Endothelial cell (in vitro differentiated cells): ENCODE results near the gene ZEB2. TPM values are rescaled to one million over a fixed set of nuclear protein-coding genes. Genes with fewer than 3 reads are reported as not detected.

Experiments used
- DNase-seq: peaks from one replicate; pipeline ENCODE4 v3.0.0; 2021; ENCODE audit warnings: low spot score
- H3K27ac Mint-ChIP-seq: one replicate; pipeline ENCODE4 v1.8.0; 2021; ENCODE audit warnings: mixed read lengths, inconsistent platforms; ENCODE audit not compliant: unreplicated experiment
- H3K27me3 Mint-ChIP-seq: one replicate; pipeline ENCODE4 v1.8.0; 2021; ENCODE audit warnings: mild to moderate bottlenecking, moderate library complexity, mixed read lengths, inconsistent platforms; ENCODE audit not compliant: unreplicated experiment
- H3K36me3 Mint-ChIP-seq: one replicate; pipeline ENCODE4 v1.8.0; 2021; ENCODE audit warnings: mild to moderate bottlenecking, low read depth, mixed read lengths, inconsistent platforms; ENCODE audit not compliant: unreplicated experiment
- H3K4me1 Mint-ChIP-seq: one replicate; pipeline ENCODE4 v1.8.0; 2021; ENCODE audit warnings: mild to moderate bottlenecking, mixed read lengths, inconsistent platforms; ENCODE audit not compliant: unreplicated experiment
- H3K4me3 Mint-ChIP-seq: one replicate; pipeline ENCODE4 v1.8.0; 2021; ENCODE audit warnings: mild to moderate bottlenecking, mixed read lengths, inconsistent platforms; ENCODE audit not compliant: unreplicated experiment
- H3K9me3 Mint-ChIP-seq: one replicate; pipeline ENCODE4 v1.8.0; 2021; ENCODE audit warnings: mixed read lengths, inconsistent platforms; ENCODE audit not compliant: unreplicated experiment
- total RNA-seq: library from RNA; stranded (reverse); fragmentation: NEBNext Ultra II Directional; extraction: Animal tissue kit (Norgen Biotek cat#: 25700); gene quantifications from one replicate; pipeline ENCODE4 v1.2.1, GENCODE V29; 2021; ENCODE audit not compliant: unreplicated experiment
- TF ChIP-seq, protein P1 (sequence below): fragments of 200-600 bp; sonication (generic); IDR thresholded peaks from one replicate; pipeline ENCODE4 v1.5.0; 2021; ENCODE audit warnings: antibody characterized with exemption; ENCODE audit not compliant: unreplicated experiment

ZEB2 gene
- total RNA-seq, 1 donor from 2014 or later, result 109 TPM

DNA sequence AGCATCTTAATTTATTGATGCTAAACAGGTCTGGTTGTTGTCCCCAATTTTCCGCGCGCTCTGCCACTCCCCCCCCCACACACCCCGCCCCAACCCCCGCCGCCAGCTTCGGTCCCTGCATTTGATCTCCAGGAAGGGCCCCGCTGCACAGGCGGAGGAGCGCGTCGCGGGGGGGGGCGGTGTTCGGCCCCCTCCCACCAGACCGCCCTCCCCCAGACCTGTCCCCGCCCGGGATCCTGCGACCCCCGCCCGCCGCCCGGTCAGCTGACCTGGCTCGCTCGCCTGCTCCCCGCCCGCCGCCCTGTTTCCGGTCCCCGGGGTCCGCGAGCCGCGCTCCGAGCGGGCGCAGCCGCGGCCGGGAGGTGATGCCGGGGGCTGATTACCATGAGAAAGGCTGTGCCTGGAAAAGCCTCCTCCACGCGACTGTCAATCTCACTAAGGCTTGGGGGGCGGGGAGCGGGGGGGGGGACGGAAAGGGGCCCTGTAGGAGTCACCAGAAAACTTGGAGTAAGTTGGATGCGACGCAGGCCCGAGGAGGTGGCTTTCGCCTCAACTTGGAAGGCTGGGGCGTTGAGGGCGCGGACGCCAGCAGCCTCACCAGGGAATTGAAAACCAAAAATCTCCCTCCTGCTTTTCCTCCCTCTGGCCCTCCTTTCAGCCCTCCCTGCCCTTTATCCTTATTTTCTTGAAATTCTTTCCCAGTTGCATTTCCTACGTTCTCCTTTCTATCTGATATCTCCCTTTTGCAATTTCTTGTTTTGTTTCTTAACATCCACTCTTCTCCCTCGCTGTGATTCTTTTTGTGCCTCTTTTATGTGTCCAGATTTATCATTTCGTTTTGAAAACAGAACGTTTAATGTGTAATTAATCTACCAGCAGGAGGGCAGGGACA, 4.4 kb upstream of the ZEB2 start:
- DNase-seq, result peak; percentile 65
- Mint-ChIP-seq H3K36me3 (no peaks in the 10 kb centered on the region), H3K4me1 (peaks cover 25% of the 10 kb centered on the region), H3K27me3 (peaks cover 14% of the 10 kb centered on the region), H3K27ac (peak overlapping the region; percentile 67), H3K9me3 (no peaks in the 10 kb centered on the region), H3K4me3 (peak overlapping the region; percentile 89)
- TF ChIP-seq, protein P1, sequence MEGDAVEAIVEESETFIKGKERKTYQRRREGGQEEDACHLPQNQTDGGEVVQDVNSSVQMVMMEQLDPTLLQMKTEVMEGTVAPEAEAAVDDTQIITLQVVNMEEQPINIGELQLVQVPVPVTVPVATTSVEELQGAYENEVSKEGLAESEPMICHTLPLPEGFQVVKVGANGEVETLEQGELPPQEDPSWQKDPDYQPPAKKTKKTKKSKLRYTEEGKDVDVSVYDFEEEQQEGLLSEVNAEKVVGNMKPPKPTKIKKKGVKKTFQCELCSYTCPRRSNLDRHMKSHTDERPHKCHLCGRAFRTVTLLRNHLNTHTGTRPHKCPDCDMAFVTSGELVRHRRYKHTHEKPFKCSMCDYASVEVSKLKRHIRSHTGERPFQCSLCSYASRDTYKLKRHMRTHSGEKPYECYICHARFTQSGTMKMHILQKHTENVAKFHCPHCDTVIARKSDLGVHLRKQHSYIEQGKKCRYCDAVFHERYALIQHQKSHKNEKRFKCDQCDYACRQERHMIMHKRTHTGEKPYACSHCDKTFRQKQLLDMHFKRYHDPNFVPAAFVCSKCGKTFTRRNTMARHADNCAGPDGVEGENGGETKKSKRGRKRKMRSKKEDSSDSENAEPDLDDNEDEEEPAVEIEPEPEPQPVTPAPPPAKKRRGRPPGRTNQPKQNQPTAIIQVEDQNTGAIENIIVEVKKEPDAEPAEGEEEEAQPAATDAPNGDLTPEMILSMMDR, result no peak

DNA sequence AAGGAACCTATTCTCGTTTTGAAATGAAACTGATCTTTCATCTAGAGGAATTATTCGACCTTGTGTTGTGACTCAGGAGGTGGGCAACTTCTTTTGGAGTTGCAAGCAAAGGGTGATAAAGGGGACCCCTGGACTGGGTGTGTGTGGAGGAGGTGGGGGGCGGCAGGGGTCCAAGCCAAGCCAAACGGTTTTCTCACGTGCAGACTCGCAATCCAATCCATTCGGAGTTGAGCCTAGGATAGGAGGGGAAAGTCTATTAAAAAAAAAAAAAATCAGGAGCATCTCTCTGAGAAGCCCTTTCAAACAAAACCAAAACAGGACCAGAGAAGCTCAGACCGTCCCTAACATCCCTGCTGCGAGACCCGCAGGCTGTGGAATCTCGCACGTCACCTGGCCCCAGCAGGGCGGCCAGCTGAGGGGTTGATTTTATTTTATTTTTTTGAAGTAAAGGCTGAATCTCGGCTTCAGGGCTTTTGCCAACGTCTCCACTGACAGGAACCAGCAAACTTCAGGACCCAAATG, 3.7 kb upstream of the ZEB2 start:
- peak overlapping the region; percentile 86 for H3K4me3 Mint-ChIP-seq
- H3K4me1 Mint-ChIP-seq, result peaks cover 25% of the 10 kb centered on the region
- peaks cover 13% of the 10 kb centered on the region for H3K27me3 Mint-ChIP-seq
- DNase-seq, result no peak
- H3K36me3 Mint-ChIP-seq, result no peaks in the 10 kb centered on the region
- H3K9me3 Mint-ChIP-seq, result no peaks in the 10 kb centered on the region
- peak overlapping the region; percentile 66 for H3K27ac Mint-ChIP-seq
- TF ChIP-seq, protein P1, result no peak

DNA sequence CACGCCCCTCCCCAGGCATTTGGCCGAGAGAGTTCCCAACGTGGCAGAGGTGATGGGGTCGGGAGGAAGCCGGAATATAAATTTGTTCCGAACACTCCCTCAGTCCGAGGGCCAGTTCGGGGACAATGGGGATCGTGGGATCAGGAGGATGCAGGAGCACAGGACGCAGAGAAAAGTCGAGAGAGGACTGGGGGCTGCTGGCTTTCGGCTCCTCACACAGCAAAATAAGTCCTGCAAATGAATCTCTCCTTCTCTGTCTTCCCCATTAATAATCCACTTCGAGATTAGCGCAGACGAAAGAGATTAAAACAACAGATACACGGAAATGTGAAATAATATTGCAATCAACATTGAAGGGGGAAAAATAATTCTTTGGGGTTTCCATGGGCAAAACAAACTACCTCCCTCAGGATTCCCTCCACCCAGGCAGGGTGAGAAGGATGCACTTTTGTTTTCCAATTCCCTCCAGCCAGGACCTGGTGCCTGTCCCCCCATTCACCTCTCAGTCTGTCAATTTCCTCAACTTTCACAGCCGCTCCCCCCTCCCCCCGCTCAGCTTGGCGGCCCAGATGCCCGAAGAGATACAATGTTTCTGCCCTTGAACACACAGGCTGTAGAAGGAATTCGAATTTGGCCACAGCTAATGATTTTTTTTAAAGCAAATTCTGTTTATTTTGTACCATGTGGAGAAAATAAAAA, 3.1 kb upstream of the ZEB2 start:
- no peak for DNase-seq
- H3K4me1 Mint-ChIP-seq, result peaks cover 25% of the 10 kb centered on the region

DNA sequence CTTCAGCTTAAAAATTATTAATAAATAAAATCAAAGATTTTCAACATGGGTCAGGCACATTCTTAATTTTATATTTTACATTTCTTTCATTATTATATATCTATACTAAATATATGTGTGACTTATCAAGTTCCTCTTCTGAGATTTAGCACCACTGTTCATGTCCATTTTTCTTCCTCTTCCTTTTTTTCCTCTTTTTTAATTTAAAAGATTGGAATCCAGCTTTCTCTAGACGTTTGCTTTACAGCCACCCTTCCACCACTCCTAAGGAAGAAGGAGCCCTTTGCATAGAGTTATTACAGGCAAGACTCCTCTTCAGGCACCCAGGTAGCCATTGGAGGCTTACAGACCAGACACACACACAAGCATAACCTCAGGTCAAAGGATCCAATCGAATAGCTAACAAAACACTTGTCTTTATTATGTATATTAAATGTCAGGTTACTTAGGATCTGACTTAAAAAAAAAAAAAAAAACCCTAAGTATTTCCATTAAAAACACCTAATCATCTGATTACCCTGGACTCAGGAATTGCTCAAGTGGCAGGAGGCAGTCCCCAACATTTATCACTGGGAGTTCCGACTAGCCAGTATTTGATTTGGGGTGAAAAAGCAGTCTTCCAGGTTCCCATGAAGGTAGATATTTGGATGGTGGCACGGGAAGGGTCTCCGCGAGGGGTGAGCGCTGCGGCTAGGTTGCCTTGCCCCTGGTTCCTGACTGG, 2.4 kb upstream of the ZEB2 start:
- H3K9me3 Mint-ChIP-seq, result no peaks in the 10 kb centered on the region
- no peak overlapping the region for H3K27ac Mint-ChIP-seq
- peaks cover 13% of the 10 kb centered on the region for H3K27me3 Mint-ChIP-seq
- peak overlapping the region; percentile 86 for H3K4me3 Mint-ChIP-seq
- no peaks in the 10 kb centered on the region for H3K36me3 Mint-ChIP-seq
- peaks cover 25% of the 10 kb centered on the region for H3K4me1 Mint-ChIP-seq
- DNase-seq, result no peak
- TF ChIP-seq, protein P1, result no peak

More for the DNA sequence above, 3.1 kb upstream of the ZEB2 start:
- H3K4me3 Mint-ChIP-seq, result peak overlapping the region; percentile 86
- H3K36me3 Mint-ChIP-seq, result no peaks in the 10 kb centered on the region
- H3K27me3 Mint-ChIP-seq, result peaks cover 13% of the 10 kb centered on the region
- H3K27ac Mint-ChIP-seq, result peak overlapping the region; percentile 66
- TF ChIP-seq, protein P1, result no peak
- no peaks in the 10 kb centered on the region for H3K9me3 Mint-ChIP-seq
